Kidney (tissue), 14 donors: ENCODE results near the gene SLC25A11. TPM values are rescaled to one million over a fixed set of nuclear protein-coding genes. Genes with fewer than 3 reads are reported as not detected.

Source experiments
- DNase-seq, 5 donors: peaks; one replicate each; pipeline ENCODE4 v3.0.0-alpha.2; 2013 to 2020
- FAIRE-seq: peaks from 2 replicates; lab custom pipeline; 2012; peaks lifted over from hg19 to GRCh38; lab: Jason Lieb, UNC
- H3K27ac ChIP-seq, 2 donors: one replicate each; pipeline ENCODE4 v1.7.0; 2013; ENCODE audit warnings: low read depth in 2 of 2, low read length in 2 of 2, inconsistent platforms in 1 of 2
- H3K27me3 ChIP-seq: one replicate; pipeline ENCODE4 v1.7.1; 2013; ENCODE audit warnings: low read length, inconsistent platforms; ENCODE audit not compliant: control insufficient read depth, insufficient read depth
- H3K36me3 ChIP-seq, 3 donors: one replicate each; pipeline versions ENCODE4 v1.7.0 to v1.7.1; 2013; ENCODE audit warnings: low read length in 3 of 3, control low read depth in 1 of 3, inconsistent platforms in 1 of 3; ENCODE audit not compliant: insufficient read depth in 3 of 3, control insufficient read depth in 2 of 3
- H3K4me1 ChIP-seq, 3 donors: one replicate each; pipeline versions ENCODE4 v1.7.0 to v1.7.1; 2013; ENCODE audit warnings: low read length in 3 of 3, inconsistent platforms in 1 of 3, low read depth in 1 of 3; ENCODE audit not compliant: control insufficient read depth in 2 of 3, insufficient read depth in 2 of 3
- H3K4me3 ChIP-seq, 3 donors: one replicate each; pipeline versions ENCODE4 v1.7.0 to v1.8.1; 2013; ENCODE audit warnings: low read length in 3 of 3, control low read depth in 1 of 3, inconsistent platforms in 1 of 3
- H3K9ac ChIP-seq, 3 donors: one replicate each; pipeline versions ENCODE4 v1.7.0 to v1.7.1; 2013; ENCODE audit warnings: low read length in 3 of 3, control low read depth in 1 of 3, inconsistent platforms in 1 of 3
- H3K9me3 ChIP-seq, 3 donors: one replicate each; pipeline versions ENCODE4 v1.7.0 to v1.7.1; 2013; ENCODE audit warnings: low read length in 3 of 3, control low read depth in 1 of 3, inconsistent platforms in 1 of 3; ENCODE audit not compliant: control insufficient read depth in 2 of 3, insufficient read depth in 1 of 3
- CTCF ChIP-seq: IDR thresholded peaks from 3 replicates; pipeline ENCODE4 v1.5.1; 2012; ENCODE audit warnings: mild to moderate bottlenecking, moderate library complexity, borderline replicate concordance; ENCODE audit not compliant: insufficient read depth; ENCODE audit errors: extremely low read depth
- intact Hi-C: fragments of 100-400 bp; cut with DNase I; formaldehyde crosslinking; loops from one replicate; pipeline ENCODE4 v1.11.1; 2022
- polyA plus RNA-seq: library from polyadenylated mRNA; stranded (reverse); fragments of 350-450 nt; fragmentation: Illumina TruSeq; extraction: RNeasy Lipid Tissue Mini Kit (QIAGEN cat#74804); gene quantifications from one replicate; pipeline ENCODE4 v1.2.3, GENCODE V29; 2014; ENCODE audit warnings: low read depth, low replicate concordance; ENCODE audit not compliant: insufficient read depth
- total RNA-seq: library from RNA; stranded (reverse); fragmentation: NEBNext Ultra II Directional; extraction: Animal tissue kit (Norgen Biotek cat#: 25700); gene quantifications from one replicate; pipeline ENCODE4 v1.2.1, GENCODE V29; 2021
- donor health status: control.
- donor health status: control.
- donor health status: control.
- donor health status: control.
- donor health status: control.
- donor health status: DM: yes; HTN: yes; CAD: no.
- donor health status: Normal renal cell carcinoma (clear cell type).

The SLC25A11 gene
- total and polyA plus RNA-seq, 2 donors from 2014 or later: 60.0 to 173 TPM

GRCh38 chr17:4950746-4951204, 10.9 kb upstream of the SLC25A11 start, which contains the start of gene ENO3:
TSS of gene ENO3 (plus strand) at chr17:4951119. CDS start at chr17:4951830, 711 bp downstream.
- peak within 1 kb of the TSS; percentile 18 to 64 (median 62) for H3K4me3 ChIP-seq
- peak within 1 kb of the TSS in 2 of 3 donors; percentile 77 to 80 for H3K9ac ChIP-seq
- H3K27me3 ChIP-seq: no peaks in the 10 kb centered on the region
- no peak for TF ChIP-seq CTCF
- H3K9me3 ChIP-seq: no peaks in the 10 kb centered on the region
- FAIRE-seq: no peak
- peaks cover 2 to 8% (median 4%) of the 10 kb centered on the region in 3 donors for H3K36me3 ChIP-seq
- peak in 2 of 5 donors; percentile 51 to 81 for DNase-seq
- H3K4me1 ChIP-seq: peaks cover 0 to 19% (median 14%) of the 10 kb centered on the region in 3 donors
- intact Hi-C loops: no loop called here
- H3K27ac ChIP-seq: peak within 1 kb of the TSS; percentile 91 to 97

- Histone ChIP-seq H3K27me3 (no peaks in the 10 kb centered on the region), H3K4me3 (peak overlapping the region; percentile 12 to 64 (median 62)), H3K4me1 (peaks cover 0 to 24% (median 14%) of the 10 kb centered on the region in 3 donors), H3K27ac (peak overlapping the region; percentile 91 to 97), H3K9ac (peak overlapping the region in 2 of 3 donors; percentile 77 to 80), H3K9me3 (no peaks in the 10 kb centered on the region), H3K36me3 (peaks cover 3 to 8% (median 5%) of the 10 kb centered on the region in 3 donors)
- peak in 3 of 5 donors; percentile 78 to 92 (median 79) for DNase-seq
- intact Hi-C loops: no loop called here
- no peak for FAIRE-seq
- no peak for TF ChIP-seq CTCF
Measured at GRCh38 chr17:4950075-4950745, 10.4 kb upstream of the SLC25A11 start.

GRCh38 chr17:4949321-4950074, 9.7 kb upstream of the SLC25A11 start:
- FAIRE-seq: no peak
- intact Hi-C loops: no loop called here
- H3K4me1 ChIP-seq: peaks cover 0 to 29% (median 14%) of the 10 kb centered on the region in 3 donors

More at GRCh38 chr17:4949321-4950074, 9.7 kb upstream of the SLC25A11 start:
- Histone ChIP-seq H3K36me3 (peaks cover 6 to 12% (median 7%) of the 10 kb centered on the region in 3 donors), H3K9me3 (no peaks in the 10 kb centered on the region), H3K4me3 (peak overlapping the region; percentile 68 to 95 (median 85)), H3K27ac (peak overlapping the region; percentile 97 to 98), H3K9ac (peak overlapping the region; percentile 30 to 79 (median 51)), H3K27me3 (no peaks in the 10 kb centered on the region)
- TF ChIP-seq CTCF: no peak
- DNase-seq: peak; percentile 58 to 91 (median 78)
